IMR-90 (cell line): ENCODE results near the gene GTSE1. TPM values are rescaled to one million over a fixed set of nuclear protein-coding genes. Genes with fewer than 3 reads are reported as not detected.

Experiments
- ATAC-seq: fragments of 200-7000 bp; cut with Tn5 transposase; 2 replicates; pipeline ENCODE4 v1.9.1; 2020; ENCODE audit warnings: low read depth, mild to moderate bottlenecking, moderate library complexity
- BruUV-seq: library from RNA; stranded (reverse); fragments of 400-500 nt; replicated peaks from 2 replicates; lab custom pipeline; 2021; lab: Mats Ljungman, UMichigan
- CTCF ChIA-PET: fragments of 300-600 bp; formaldehyde crosslinking; extraction: SDS; loops from one replicate; lab custom pipeline; 2021; ENCODE audit warnings: antibody characterized with exemption; lab: Yijun Ruan, JAX
- POLR2A ChIA-PET: fragments of 300-600 bp; sonication (Branson Sonifier 250); formaldehyde crosslinking; loops from one replicate; lab custom pipeline; 2022; ENCODE audit warnings: antibody characterized with exemption; ENCODE audit not compliant: unreplicated experiment; lab: Charles Lee
- DNase-seq: peaks from one replicate; pipeline ENCODE4 v3.0.0; 2013
- H2AFZ ChIP-seq: replicated peaks from 2 replicates; pipeline ENCODE3; 2013; ENCODE audit warnings: low read length, mild to moderate bottlenecking; ENCODE audit not compliant: poor library complexity
- H2AK5ac ChIP-seq: 2 replicates; pipeline ENCODE4 v1.6.1; 2013; ENCODE audit warnings: low read depth, low read length, inconsistent platforms
- H2AK9ac ChIP-seq: replicated peaks from 2 replicates; pipeline ENCODE3; 2013; ENCODE audit warnings: mild to moderate bottlenecking, low read depth, low read length, moderate library complexity; ENCODE audit not compliant: poor library complexity
- H2BK120ac ChIP-seq: 2 replicates; pipeline ENCODE4 v1.6.1; 2013; ENCODE audit warnings: low read depth, low read length, inconsistent platforms
- H2BK15ac ChIP-seq: 3 replicates; pipeline ENCODE4 v1.6.1; 2013; ENCODE audit warnings: low read depth, low read length, inconsistent platforms
- H2BK20ac ChIP-seq: 2 replicates; pipeline ENCODE4 v1.6.1; 2013; ENCODE audit warnings: low read depth, mild to moderate bottlenecking, inconsistent platforms, low read length, moderate library complexity
- H2BK5ac ChIP-seq: 2 replicates; pipeline ENCODE4 v1.6.1; 2013; ENCODE audit warnings: mild to moderate bottlenecking, low read depth, low read length, inconsistent platforms; ENCODE audit not compliant: poor library complexity, severe bottlenecking
- H3K14ac ChIP-seq: replicated peaks from 2 replicates; pipeline ENCODE4 v1.6.1; 2013; ENCODE audit warnings: low read depth, low read length, inconsistent platforms
- H3K18ac ChIP-seq: 2 replicates; pipeline ENCODE4 v1.6.1; 2013; ENCODE audit warnings: low read depth, low read length, control low read depth
- H3K23ac ChIP-seq: 2 replicates; pipeline ENCODE4 v1.6.1; 2013; ENCODE audit warnings: low read depth, low read length, inconsistent platforms
- H3K27ac ChIP-seq: 2 replicates; pipeline ENCODE4 v1.5.1; 2013; ENCODE audit warnings: mild to moderate bottlenecking, control low read depth, low read length; ENCODE audit not compliant: insufficient read depth
- H3K27me3 ChIP-seq: 2 replicates; pipeline ENCODE4 v1.6.1; 2013; ENCODE audit warnings: low read length; ENCODE audit not compliant: control insufficient read depth, insufficient read depth
- H3K36me3 ChIP-seq: 2 replicates; pipeline ENCODE4 v1.6.1; 2013; ENCODE audit warnings: low read length, mixed read lengths; ENCODE audit not compliant: control insufficient read depth, insufficient read depth
- H3K4ac ChIP-seq: 2 replicates; pipeline ENCODE4 v1.6.1; 2013; ENCODE audit warnings: low read depth, low read length, inconsistent platforms
- H3K4me1 ChIP-seq: 2 replicates; pipeline ENCODE4 v1.6.1; 2013; ENCODE audit warnings: low read length, mixed read lengths; ENCODE audit not compliant: control insufficient read depth, insufficient read depth
- H3K4me2 ChIP-seq: 2 replicates; pipeline ENCODE4 v1.6.1; 2013; ENCODE audit warnings: low read depth, mild to moderate bottlenecking, control low read depth, low read length, moderate library complexity
- H3K4me3 ChIP-seq: 2 replicates; pipeline ENCODE4 v1.5.1; 2013; ENCODE audit warnings: low read depth, mild to moderate bottlenecking, control low read depth, low read length, moderate library complexity; ENCODE audit not compliant: insufficient read depth
- H3K56ac ChIP-seq: 2 replicates; pipeline ENCODE4 v1.6.1; 2013; ENCODE audit warnings: low read length, inconsistent platforms; ENCODE audit not compliant: insufficient read depth; ENCODE audit errors: extremely low read depth
- H3K79me1 ChIP-seq, 2 experiments: 2 replicates each; pipeline ENCODE4 v1.6.1; 2013; ENCODE audit warnings: low read length in 2 of 2, inconsistent platforms in 1 of 2, low read depth in 1 of 2
- H3K9ac ChIP-seq: 2 replicates; pipeline ENCODE4 v1.6.1; 2013; ENCODE audit warnings: low read depth, low read length, control low read depth
- H3K9me1 ChIP-seq: 2 replicates; pipeline ENCODE4 v1.6.1; 2013; ENCODE audit warnings: low read length, inconsistent platforms; ENCODE audit not compliant: insufficient read depth
- H3K9me3 ChIP-seq: 2 replicates; pipeline ENCODE4 v1.6.1; 2013; ENCODE audit warnings: low read length; ENCODE audit not compliant: control insufficient read depth, insufficient read depth
- H4K20me1 ChIP-seq: 2 replicates; pipeline ENCODE4 v1.6.1; 2013; ENCODE audit warnings: low read length, inconsistent platforms; ENCODE audit not compliant: insufficient read depth
- H4K5ac ChIP-seq: 2 replicates; pipeline ENCODE4 v1.6.1; 2013; ENCODE audit warnings: mild to moderate bottlenecking, low read depth, low read length, control low read depth
- H4K8ac ChIP-seq, 2 experiments: 2 replicates each; pipeline ENCODE4 v1.6.1; 2013; ENCODE audit warnings: low read depth in 2 of 2, low read length in 2 of 2, control low read depth in 1 of 2, inconsistent platforms in 1 of 2
- H4K91ac ChIP-seq: 2 replicates; pipeline ENCODE4 v1.6.1; 2013; ENCODE audit warnings: low read depth, low read length, inconsistent platforms; ENCODE audit not compliant: insufficient read depth
- BHLHE40 ChIP-seq: fragments of 150-350 bp; IDR thresholded peaks from 2 replicates; pipeline ENCODE4 v1.6.1; 2016; ENCODE audit warnings: mild to moderate bottlenecking, low read depth, low read length
- MAFK ChIP-seq: IDR thresholded peaks from 2 replicates; pipeline ENCODE4 v1.6.1; 2012; ENCODE audit warnings: low read depth, low read length, improper control_type of control experiment
- MAZ ChIP-seq: IDR thresholded peaks from 2 replicates; pipeline ENCODE4 v1.6.1; 2012; ENCODE audit warnings: low read depth, mild to moderate bottlenecking, low read length, improper control_type of control experiment, moderate library complexity, borderline replicate concordance
- RAD21 ChIP-seq: IDR thresholded peaks from 2 replicates; pipeline ENCODE4 v1.6.1; 2012; ENCODE audit warnings: low read length, improper control_type of control experiment
- RCOR1 ChIP-seq: IDR thresholded peaks from 2 replicates; pipeline ENCODE4 v1.6.1; 2012; ENCODE audit warnings: mild to moderate bottlenecking, low read length, improper control_type of control experiment; ENCODE audit not compliant: insufficient replicate concordance
- WGBS, 2 experiments: methylation state at CpG; one replicate each; pipeline versions ENCODE4 v1.1.5 to v1.1.7; 2013; ENCODE audit warnings: missing lambda C conversion rate in 2 of 2; ENCODE audit not compliant: insufficient read length in 1 of 2; ENCODE audit errors: extremely low coverage in 2 of 2; 5-methylcytosine and 5-hydroxymethylcytosine counted together
- dilution Hi-C: fragments of 300-500 bp; cut with HindIII; formaldehyde crosslinking; loops from one replicate; pipeline ENCODE4 v1.14.3; 2018; ENCODE audit warnings: low sequenced_read_pairs; ENCODE audit not compliant: unreplicated experiment
- in situ Hi-C: fragments of 300-500 bp; cut with MboI; formaldehyde crosslinking; loops from 3 replicates; pipeline ENCODE4 v1.14.3; 2019; ENCODE audit warnings: low sequenced_read_pairs, inconsistent platforms, mixed read lengths
- intact Hi-C: fragments of 100-400 bp; cut with micrococcal nuclease; formaldehyde crosslinking; loops from 2 replicates; pipeline ENCODE4 v1.10.0; 2022
- polyA plus RNA-seq, 3 experiments: library from polyadenylated mRNA; depleted of rRNA; stranded (reverse); fragments of >200 nt; gene quantifications; 2 replicates each; pipeline ENCODE4 v1.2.3, GENCODE V29; 2012; ENCODE audit warnings: low replicate concordance in 1 of 3
- total RNA-seq: library from RNA; depleted of rRNA; stranded (reverse); fragments of >200 nt; gene quantifications from 2 replicates; pipeline ENCODE4 v1.2.3, GENCODE V29; 2012
- TF ChIP-seq, protein P1 (sequence below): fragments of 150-350 bp; IDR thresholded peaks from 2 replicates; pipeline ENCODE4 v1.6.1; 2017; ENCODE audit warnings: mild to moderate bottlenecking, antibody characterized with exemption, low read length, low read depth

The GTSE1 gene
- total and polyA plus RNA-seq, 2 of the 4 experiments (the other 2 are of a cell fraction) = 5.9 to 17.1 TPM

DNA sequence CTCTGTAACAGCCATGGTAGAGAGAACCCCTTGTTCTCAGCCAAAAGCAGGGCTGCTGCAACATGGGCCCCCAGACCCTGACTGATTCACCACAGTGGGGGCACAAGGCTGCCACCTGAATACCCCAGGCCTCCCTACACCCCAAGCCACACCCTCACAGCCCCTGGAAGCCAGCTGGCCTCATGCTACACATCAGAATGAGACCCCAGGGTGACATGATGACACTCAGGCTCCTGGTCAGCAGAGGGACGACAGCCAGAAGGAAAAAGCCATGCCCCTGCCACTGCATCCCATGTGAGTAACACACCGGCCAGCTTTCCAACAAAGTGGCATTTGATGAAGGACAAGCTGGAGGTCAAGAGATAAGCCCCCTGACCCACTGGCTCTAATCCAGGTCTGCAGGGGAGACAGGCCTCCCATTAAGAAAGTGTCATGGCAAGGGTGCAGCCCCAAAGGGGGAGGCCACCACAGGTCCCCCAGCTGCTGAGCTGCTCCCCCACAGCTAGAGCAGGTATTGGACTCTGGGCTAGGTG is 49.2 kb upstream of the GTSE1 start:
- no peak overlapping the region for H4K91ac ChIP-seq
- ChIA-PET CTCF (no interaction called here), POLR2A (no interaction called here)
- intact Hi-C loops = no loop called here
- peak overlapping the region; percentile 81 for H2AK9ac ChIP-seq
- no peak overlapping the region for H3K4me2 ChIP-seq
- peaks cover 13% of the 10 kb centered on the region for H3K36me3 ChIP-seq
- no TSS peak for BruUV-seq
- no peak overlapping the region for H3K23ac ChIP-seq
- TF ChIP-seq, protein P1, sequence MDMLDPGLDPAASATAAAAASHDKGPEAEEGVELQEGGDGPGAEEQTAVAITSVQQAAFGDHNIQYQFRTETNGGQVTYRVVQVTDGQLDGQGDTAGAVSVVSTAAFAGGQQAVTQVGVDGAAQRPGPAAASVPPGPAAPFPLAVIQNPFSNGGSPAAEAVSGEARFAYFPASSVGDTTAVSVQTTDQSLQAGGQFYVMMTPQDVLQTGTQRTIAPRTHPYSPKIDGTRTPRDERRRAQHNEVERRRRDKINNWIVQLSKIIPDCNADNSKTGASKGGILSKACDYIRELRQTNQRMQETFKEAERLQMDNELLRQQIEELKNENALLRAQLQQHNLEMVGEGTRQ = no peak
- TF ChIP-seq RCOR1 (no peak), BHLHE40 (no peak), MAFK (no peak), RAD21 (no peak), MAZ (no peak)
- ATAC-seq = no peak
- no peak overlapping the region for H3K4ac ChIP-seq
- no peak overlapping the region for H3K9ac ChIP-seq
- no peak overlapping the region for H3K4me3 ChIP-seq
- H3K9me3 ChIP-seq = no peaks in the 10 kb centered on the region
- 90% methylated on average over 2 of the region's 2 CpGs; no CpG with 5 or more reads in 1 of the 2 experiments for WGBS, 2 experiments
- in situ Hi-C loops = no loop called here
- no peak for DNase-seq
- no peak overlapping the region for H2BK5ac ChIP-seq
- H3K4me1 ChIP-seq = peaks cover 4% of the 10 kb centered on the region; the same call in 1 of the 2 replicates
- H4K5ac ChIP-seq = no peak overlapping the region
- no peak overlapping the region for H2AFZ ChIP-seq
- H3K27ac ChIP-seq = no peak overlapping the region
- dilution Hi-C loops = no loop called here
- no peaks in the 10 kb centered on the region for H3K27me3 ChIP-seq
- peaks cover 28% of the 10 kb centered on the region for H3K9me1 ChIP-seq
- H4K20me1 ChIP-seq = no peaks in the 10 kb centered on the region; the same call in 1 of the 2 replicates
- H2AK5ac ChIP-seq = no peak overlapping the region; the same call in 1 of the 2 replicates
- no peak overlapping the region for H2BK15ac ChIP-seq
- H2BK20ac ChIP-seq = no peak overlapping the region
- H3K14ac ChIP-seq = no peak overlapping the region
- no peak overlapping the region for H3K56ac ChIP-seq
- no peak overlapping the region for H4K8ac ChIP-seq
- no peak overlapping the region for H3K18ac ChIP-seq
- H3K79me1 ChIP-seq = peaks cover 15 to 51% of the 10 kb centered on the region in 2 experiments
- H2BK120ac ChIP-seq = no peak overlapping the region
